HG03095 (cell line): ENCODE data around the gene CADPS2.

Experiments
- ATAC-seq: cut with Tn5 transposase; IDR thresholded peaks from one replicate; pipeline ENCODE4 v1.9.1; 2021; ENCODE audit warnings: moderate library complexity; ENCODE audit not compliant: unreplicated experiment

CADPS2 gene

GRCh38 chr7:122407195-122407594, 479.1 kb downstream of the CADPS2 start:
- no peak for ATAC-seq

- no peak for ATAC-seq
Observed at GRCh38 chr7:122403113-122403512, 483.1 kb downstream of the CADPS2 start.

GRCh38 chr7:122402235-122402634, 484.0 kb downstream of the CADPS2 start:
- ATAC-seq: no peak

GRCh38 chr7:122397381-122397780, 488.9 kb downstream of the CADPS2 start:
- no peak for ATAC-seq

GRCh38 chr7:122394512-122394911, 491.7 kb downstream of the CADPS2 start:
- ATAC-seq: no peak

GRCh38 chr7:122384528-122384927, 501.7 kb downstream of the CADPS2 start:
- ATAC-seq: no peak

GRCh38 chr7:122383934-122384333, 502.3 kb downstream of the CADPS2 start:
- peak; percentile 82 for ATAC-seq

- no peak for ATAC-seq
Observed at GRCh38 chr7:122380992-122381391, 505.3 kb downstream of the CADPS2 start.

GRCh38 chr7:122379491-122379890, 506.8 kb downstream of the CADPS2 start:
- ATAC-seq: no peak

GRCh38 chr7:122369756-122370155, 516.5 kb downstream of the CADPS2 start:
- no peak for ATAC-seq

- ATAC-seq: no peak
Observed at GRCh38 chr7:122364761-122365280, 521.4 kb downstream of the CADPS2 start.

GRCh38 chr7:122363144-122363543, 523.1 kb downstream of the CADPS2 start:
- no peak for ATAC-seq

GRCh38 chr7:122362473-122362872, 523.8 kb downstream of the CADPS2 start:
- ATAC-seq: no peak

GRCh38 chr7:122354656-122355055, 531.6 kb downstream of the CADPS2 start:
- ATAC-seq: no peak

- ATAC-seq: no peak
Observed at GRCh38 chr7:122352454-122352853, 533.8 kb downstream of the CADPS2 start.

GRCh38 chr7:122350701-122351100, 535.6 kb downstream of the CADPS2 start:
- no peak for ATAC-seq

- ATAC-seq: no peak
Observed at GRCh38 chr7:122344303-122344620, 542.0 kb downstream of the CADPS2 start.

- no peak for ATAC-seq
Observed at GRCh38 chr7:122343601-122344302, 542.5 kb downstream of the CADPS2 start.

- ATAC-seq: no peak
Observed at GRCh38 chr7:122340427-122340826, 545.8 kb downstream of the CADPS2 start.

- no peak for ATAC-seq
Observed at GRCh38 chr7:122339145-122339904, 546.9 kb downstream of the CADPS2 start.

GRCh38 chr7:122337011-122337410, 549.2 kb downstream of the CADPS2 start:
- no peak for ATAC-seq

GRCh38 chr7:122329145-122329802, 557.0 kb downstream of the CADPS2 start:
- no peak for ATAC-seq
